IMR-90 (cell line): Measurements from ENCODE around the gene FKBP1B. TPM values are rescaled to one million over a fixed set of nuclear protein-coding genes. Genes with fewer than 3 reads are reported as not detected.

Experiments used
- ATAC-seq: fragments of 200-7000 bp; cut with Tn5 transposase; 2 replicates; pipeline ENCODE4 v1.9.1; 2020; ENCODE audit warnings: low read depth, mild to moderate bottlenecking, moderate library complexity
- BruUV-seq: library from RNA; stranded (reverse); fragments of 400-500 nt; replicated peaks from 2 replicates; lab custom pipeline; 2021; lab: Mats Ljungman, UMichigan
- CTCF ChIA-PET: fragments of 300-600 bp; formaldehyde crosslinking; extraction: SDS; loops from one replicate; lab custom pipeline; 2021; ENCODE audit warnings: antibody characterized with exemption; lab: Yijun Ruan, JAX
- POLR2A ChIA-PET: fragments of 300-600 bp; sonication (Branson Sonifier 250); formaldehyde crosslinking; loops from one replicate; lab custom pipeline; 2022; ENCODE audit warnings: antibody characterized with exemption; ENCODE audit not compliant: unreplicated experiment; lab: Charles Lee
- DNase-seq: peaks from one replicate; pipeline ENCODE4 v3.0.0; 2013
- H2AFZ ChIP-seq: replicated peaks from 2 replicates; pipeline ENCODE3; 2013; ENCODE audit warnings: low read length, mild to moderate bottlenecking; ENCODE audit not compliant: poor library complexity
- H2AK5ac ChIP-seq: 2 replicates; pipeline ENCODE4 v1.6.1; 2013; ENCODE audit warnings: low read depth, low read length, inconsistent platforms
- H2AK9ac ChIP-seq: replicated peaks from 2 replicates; pipeline ENCODE3; 2013; ENCODE audit warnings: mild to moderate bottlenecking, low read depth, low read length, moderate library complexity; ENCODE audit not compliant: poor library complexity
- H2BK120ac ChIP-seq: 2 replicates; pipeline ENCODE4 v1.6.1; 2013; ENCODE audit warnings: low read depth, low read length, inconsistent platforms
- H2BK15ac ChIP-seq: 3 replicates; pipeline ENCODE4 v1.6.1; 2013; ENCODE audit warnings: low read depth, low read length, inconsistent platforms
- H2BK20ac ChIP-seq: 2 replicates; pipeline ENCODE4 v1.6.1; 2013; ENCODE audit warnings: low read depth, mild to moderate bottlenecking, inconsistent platforms, low read length, moderate library complexity
- H2BK5ac ChIP-seq: 2 replicates; pipeline ENCODE4 v1.6.1; 2013; ENCODE audit warnings: mild to moderate bottlenecking, low read depth, low read length, inconsistent platforms; ENCODE audit not compliant: poor library complexity, severe bottlenecking
- H3K14ac ChIP-seq: replicated peaks from 2 replicates; pipeline ENCODE4 v1.6.1; 2013; ENCODE audit warnings: low read depth, low read length, inconsistent platforms
- H3K18ac ChIP-seq: 2 replicates; pipeline ENCODE4 v1.6.1; 2013; ENCODE audit warnings: low read depth, low read length, control low read depth
- H3K23ac ChIP-seq: 2 replicates; pipeline ENCODE4 v1.6.1; 2013; ENCODE audit warnings: low read depth, low read length, inconsistent platforms
- H3K27ac ChIP-seq: 2 replicates; pipeline ENCODE4 v1.5.1; 2013; ENCODE audit warnings: mild to moderate bottlenecking, control low read depth, low read length; ENCODE audit not compliant: insufficient read depth
- H3K27me3 ChIP-seq: 2 replicates; pipeline ENCODE4 v1.6.1; 2013; ENCODE audit warnings: low read length; ENCODE audit not compliant: control insufficient read depth, insufficient read depth
- H3K36me3 ChIP-seq: 2 replicates; pipeline ENCODE4 v1.6.1; 2013; ENCODE audit warnings: low read length, mixed read lengths; ENCODE audit not compliant: control insufficient read depth, insufficient read depth
- H3K4ac ChIP-seq: 2 replicates; pipeline ENCODE4 v1.6.1; 2013; ENCODE audit warnings: low read depth, low read length, inconsistent platforms
- H3K4me1 ChIP-seq: 2 replicates; pipeline ENCODE4 v1.6.1; 2013; ENCODE audit warnings: low read length, mixed read lengths; ENCODE audit not compliant: control insufficient read depth, insufficient read depth
- H3K4me2 ChIP-seq: 2 replicates; pipeline ENCODE4 v1.6.1; 2013; ENCODE audit warnings: low read depth, mild to moderate bottlenecking, control low read depth, low read length, moderate library complexity
- H3K4me3 ChIP-seq: 2 replicates; pipeline ENCODE4 v1.5.1; 2013; ENCODE audit warnings: low read depth, mild to moderate bottlenecking, control low read depth, low read length, moderate library complexity; ENCODE audit not compliant: insufficient read depth
- H3K56ac ChIP-seq: 2 replicates; pipeline ENCODE4 v1.6.1; 2013; ENCODE audit warnings: low read length, inconsistent platforms; ENCODE audit not compliant: insufficient read depth; ENCODE audit errors: extremely low read depth
- H3K79me1 ChIP-seq, 2 experiments: 2 replicates each; pipeline ENCODE4 v1.6.1; 2013; ENCODE audit warnings: low read length in 2 of 2, inconsistent platforms in 1 of 2, low read depth in 1 of 2
- H3K9ac ChIP-seq: 2 replicates; pipeline ENCODE4 v1.6.1; 2013; ENCODE audit warnings: low read depth, low read length, control low read depth
- H3K9me1 ChIP-seq: 2 replicates; pipeline ENCODE4 v1.6.1; 2013; ENCODE audit warnings: low read length, inconsistent platforms; ENCODE audit not compliant: insufficient read depth
- H3K9me3 ChIP-seq: 2 replicates; pipeline ENCODE4 v1.6.1; 2013; ENCODE audit warnings: low read length; ENCODE audit not compliant: control insufficient read depth, insufficient read depth
- H4K20me1 ChIP-seq: 2 replicates; pipeline ENCODE4 v1.6.1; 2013; ENCODE audit warnings: low read length, inconsistent platforms; ENCODE audit not compliant: insufficient read depth
- H4K5ac ChIP-seq: 2 replicates; pipeline ENCODE4 v1.6.1; 2013; ENCODE audit warnings: mild to moderate bottlenecking, low read depth, low read length, control low read depth
- H4K8ac ChIP-seq, 2 experiments: 2 replicates each; pipeline ENCODE4 v1.6.1; 2013; ENCODE audit warnings: low read depth in 2 of 2, low read length in 2 of 2, control low read depth in 1 of 2, inconsistent platforms in 1 of 2
- H4K91ac ChIP-seq: 2 replicates; pipeline ENCODE4 v1.6.1; 2013; ENCODE audit warnings: low read depth, low read length, inconsistent platforms; ENCODE audit not compliant: insufficient read depth
- BHLHE40 ChIP-seq: fragments of 150-350 bp; IDR thresholded peaks from 2 replicates; pipeline ENCODE4 v1.6.1; 2016; ENCODE audit warnings: mild to moderate bottlenecking, low read depth, low read length
- CEBPB ChIP-seq: IDR thresholded peaks from 2 replicates; pipeline ENCODE4 v1.6.1; 2012; ENCODE audit warnings: low read depth, low read length, improper control_type of control experiment
- CHD1 ChIP-seq: IDR thresholded peaks from 2 replicates; pipeline ENCODE4 v1.6.1; 2012; ENCODE audit warnings: low read depth, low read length, improper control_type of control experiment
- FOS ChIP-seq: fragments of 150-350 bp; IDR thresholded peaks from 2 replicates; pipeline ENCODE4 v1.6.1; 2016; ENCODE audit warnings: low read depth, low read length
- MAFK ChIP-seq: IDR thresholded peaks from 2 replicates; pipeline ENCODE4 v1.6.1; 2012; ENCODE audit warnings: low read depth, low read length, improper control_type of control experiment
- MAZ ChIP-seq: IDR thresholded peaks from 2 replicates; pipeline ENCODE4 v1.6.1; 2012; ENCODE audit warnings: low read depth, mild to moderate bottlenecking, low read length, improper control_type of control experiment, moderate library complexity, borderline replicate concordance
- MXI1 ChIP-seq: IDR thresholded peaks from 2 replicates; pipeline ENCODE4 v1.6.1; 2012; ENCODE audit warnings: low read depth, mild to moderate bottlenecking, low read length, moderate library complexity, borderline replicate concordance
- NFE2L2 ChIP-seq: fragments of 150-350 bp; IDR thresholded peaks from 2 replicates; pipeline ENCODE4 v1.6.1; 2016; ENCODE audit warnings: low read depth, mild to moderate bottlenecking, low read length
- POLR2A ChIP-seq: IDR thresholded peaks from 2 replicates; pipeline ENCODE4 v1.6.1; 2012; ENCODE audit warnings: mild to moderate bottlenecking, low read depth, low read length
- RCOR1 ChIP-seq: IDR thresholded peaks from 2 replicates; pipeline ENCODE4 v1.6.1; 2012; ENCODE audit warnings: mild to moderate bottlenecking, low read length, improper control_type of control experiment; ENCODE audit not compliant: insufficient replicate concordance
- RFX5 ChIP-seq: IDR thresholded peaks from 2 replicates; pipeline ENCODE4 v1.8.0; 2012; ENCODE audit warnings: low read depth, mild to moderate bottlenecking, low read length, moderate library complexity
- SMC3 ChIP-seq: fragments of 150-350 bp; IDR thresholded peaks from 2 replicates; pipeline ENCODE4 v1.6.1; 2016; ENCODE audit warnings: low read depth, mild to moderate bottlenecking, antibody characterized with exemption, low read length, moderate library complexity
- WGBS, 2 experiments: methylation state at CpG; one replicate each; pipeline versions ENCODE4 v1.1.5 to v1.1.7; 2013; ENCODE audit warnings: missing lambda C conversion rate in 2 of 2; ENCODE audit not compliant: insufficient read length in 1 of 2; ENCODE audit errors: extremely low coverage in 2 of 2; 5-methylcytosine and 5-hydroxymethylcytosine counted together
- dilution Hi-C: fragments of 300-500 bp; cut with HindIII; formaldehyde crosslinking; loops from one replicate; pipeline ENCODE4 v1.14.3; 2018; ENCODE audit warnings: low sequenced_read_pairs; ENCODE audit not compliant: unreplicated experiment
- in situ Hi-C: fragments of 300-500 bp; cut with MboI; formaldehyde crosslinking; loops from 3 replicates; pipeline ENCODE4 v1.14.3; 2019; ENCODE audit warnings: low sequenced_read_pairs, inconsistent platforms, mixed read lengths
- intact Hi-C: fragments of 100-400 bp; cut with micrococcal nuclease; formaldehyde crosslinking; loops from 2 replicates; pipeline ENCODE4 v1.10.0; 2022
- polyA plus RNA-seq, 3 experiments: library from polyadenylated mRNA; depleted of rRNA; stranded (reverse); fragments of >200 nt; gene quantifications; 2 replicates each; pipeline ENCODE4 v1.2.3, GENCODE V29; 2012; ENCODE audit warnings: low replicate concordance in 1 of 3
- total RNA-seq: library from RNA; depleted of rRNA; stranded (reverse); fragments of >200 nt; gene quantifications from 2 replicates; pipeline ENCODE4 v1.2.3, GENCODE V29; 2012
- TF ChIP-seq, protein P1 (sequence below): fragments of 150-350 bp; IDR thresholded peaks from 2 replicates; pipeline ENCODE4 v1.6.1; 2016; ENCODE audit warnings: low read depth, mild to moderate bottlenecking, low read length, moderate library complexity, borderline replicate concordance
- TF ChIP-seq, protein P2 (sequence below): conservative IDR thresholded peaks from 2 replicates; pipeline ENCODE4 v1.5.1; 2012; ENCODE audit warnings: mild to moderate bottlenecking, low read depth, low read length, improper control_type of control experiment
- TF ChIP-seq, protein P3 (sequence below): fragments of 150-350 bp; IDR thresholded peaks from 2 replicates; pipeline ENCODE4 v1.6.1; 2017; ENCODE audit warnings: mild to moderate bottlenecking, antibody characterized with exemption, low read length, low read depth

The FKBP1B gene
- total and polyA plus RNA-seq, 2 of the 4 experiments (the other 2 are of a cell fraction), result 10.2 to 15.1 TPM

DNA sequence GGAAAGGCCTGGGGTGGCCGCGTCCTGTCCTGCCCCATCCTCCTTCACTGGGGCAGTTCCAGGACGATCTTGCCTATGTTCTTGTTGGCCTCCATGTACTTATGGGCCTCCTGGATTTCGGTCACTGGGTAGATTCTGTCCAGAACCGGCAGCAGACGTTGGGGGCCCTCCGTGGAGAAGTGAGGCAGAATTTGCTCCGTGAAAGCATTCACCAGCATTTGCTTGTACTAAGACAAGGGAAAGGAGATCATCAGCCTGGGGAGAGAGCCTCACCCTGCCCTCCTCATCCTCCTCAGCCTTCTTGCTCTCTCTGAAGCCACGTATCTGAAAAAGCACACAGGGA is 28.0 kb downstream of the FKBP1B start:
- WGBS, 2 experiments, result 27% methylated on average over 4 of the region's 9 CpGs; no CpG with 5 or more reads in 1 of the 2 experiments
- peaks cover 3% of the 10 kb centered on the region; the same call in 1 of the 2 replicates for H3K4me1 ChIP-seq
- H3K27ac ChIP-seq, result peak overlapping the region; percentile 40; the same call in 1 of the 2 replicates

More for the DNA sequence above, 28.0 kb downstream of the FKBP1B start:
- Histone ChIP-seq H3K9me1 (no peaks in the 10 kb centered on the region; the same call in 1 of the 2 replicates), H2BK15ac (no peak overlapping the region), H3K4me2 (peak overlapping the region; percentile 69), H3K79me1 (peaks cover 14 to 40% of the 10 kb centered on the region in 2 experiments; a peak in 3 of 4 replicates), H2BK20ac (no peak overlapping the region), H2AK9ac (peak overlapping the region; percentile 96), H3K4me3 (peak overlapping the region; percentile 73), H2BK5ac (no peak overlapping the region), H4K5ac (peak overlapping the region; percentile 85), H4K20me1 (no peaks in the 10 kb centered on the region; the same call in 1 of the 2 replicates), H3K23ac (0 out of 2 replicates have a peak overlapping the region, but pooled peaks have one; percentile 31), H2AFZ (peak overlapping the region; percentile 91), H3K4ac (peak overlapping the region; percentile 36), H3K18ac (no peak overlapping the region), H3K27me3 (no peaks in the 10 kb centered on the region), H3K9ac (peak overlapping the region; percentile 44), H4K91ac (no peak overlapping the region; the same call in 1 of the 2 replicates), H2AK5ac (0 out of 2 replicates have a peak overlapping the region, but pooled peaks have one; percentile 5), H3K14ac (peak overlapping the region; percentile 47; the same call in 1 of the 2 replicates), H3K36me3 (peaks cover 15% of the 10 kb centered on the region), H3K9me3 (no peaks in the 10 kb centered on the region), H2BK120ac (no peak overlapping the region), H4K8ac (peak overlapping the region; percentile 63 to 77), H3K56ac (no peak overlapping the region)
- dilution Hi-C loops, result no loop called here
- no peak for DNase-seq
- CTCF ChIA-PET, result no interaction called here
- no peak for ATAC-seq
- in situ Hi-C loops, result loop anchor here (10.0 kb wide), 1 partner anchor 253 kb away; no protein-coding TSS in a partner anchor
- no peak for TF ChIP-seq RFX5
- TF ChIP-seq FOS, result no peak
- TF ChIP-seq, protein P1, sequence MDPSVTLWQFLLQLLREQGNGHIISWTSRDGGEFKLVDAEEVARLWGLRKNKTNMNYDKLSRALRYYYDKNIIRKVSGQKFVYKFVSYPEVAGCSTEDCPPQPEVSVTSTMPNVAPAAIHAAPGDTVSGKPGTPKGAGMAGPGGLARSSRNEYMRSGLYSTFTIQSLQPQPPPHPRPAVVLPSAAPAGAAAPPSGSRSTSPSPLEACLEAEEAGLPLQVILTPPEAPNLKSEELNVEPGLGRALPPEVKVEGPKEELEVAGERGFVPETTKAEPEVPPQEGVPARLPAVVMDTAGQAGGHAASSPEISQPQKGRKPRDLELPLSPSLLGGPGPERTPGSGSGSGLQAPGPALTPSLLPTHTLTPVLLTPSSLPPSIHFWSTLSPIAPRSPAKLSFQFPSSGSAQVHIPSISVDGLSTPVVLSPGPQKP, result no peak
- no peak for TF ChIP-seq RCOR1
- no peak for TF ChIP-seq SMC3
- no peak for TF ChIP-seq CEBPB
- TF ChIP-seq POLR2A, result no peak
- no peak for TF ChIP-seq BHLHE40
- no peak for TF ChIP-seq MXI1
- TF ChIP-seq, protein P2, sequence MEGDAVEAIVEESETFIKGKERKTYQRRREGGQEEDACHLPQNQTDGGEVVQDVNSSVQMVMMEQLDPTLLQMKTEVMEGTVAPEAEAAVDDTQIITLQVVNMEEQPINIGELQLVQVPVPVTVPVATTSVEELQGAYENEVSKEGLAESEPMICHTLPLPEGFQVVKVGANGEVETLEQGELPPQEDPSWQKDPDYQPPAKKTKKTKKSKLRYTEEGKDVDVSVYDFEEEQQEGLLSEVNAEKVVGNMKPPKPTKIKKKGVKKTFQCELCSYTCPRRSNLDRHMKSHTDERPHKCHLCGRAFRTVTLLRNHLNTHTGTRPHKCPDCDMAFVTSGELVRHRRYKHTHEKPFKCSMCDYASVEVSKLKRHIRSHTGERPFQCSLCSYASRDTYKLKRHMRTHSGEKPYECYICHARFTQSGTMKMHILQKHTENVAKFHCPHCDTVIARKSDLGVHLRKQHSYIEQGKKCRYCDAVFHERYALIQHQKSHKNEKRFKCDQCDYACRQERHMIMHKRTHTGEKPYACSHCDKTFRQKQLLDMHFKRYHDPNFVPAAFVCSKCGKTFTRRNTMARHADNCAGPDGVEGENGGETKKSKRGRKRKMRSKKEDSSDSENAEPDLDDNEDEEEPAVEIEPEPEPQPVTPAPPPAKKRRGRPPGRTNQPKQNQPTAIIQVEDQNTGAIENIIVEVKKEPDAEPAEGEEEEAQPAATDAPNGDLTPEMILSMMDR, result no peak
- TF ChIP-seq CHD1, result no peak
- TF ChIP-seq NFE2L2, result no peak
- TF ChIP-seq, protein P3, sequence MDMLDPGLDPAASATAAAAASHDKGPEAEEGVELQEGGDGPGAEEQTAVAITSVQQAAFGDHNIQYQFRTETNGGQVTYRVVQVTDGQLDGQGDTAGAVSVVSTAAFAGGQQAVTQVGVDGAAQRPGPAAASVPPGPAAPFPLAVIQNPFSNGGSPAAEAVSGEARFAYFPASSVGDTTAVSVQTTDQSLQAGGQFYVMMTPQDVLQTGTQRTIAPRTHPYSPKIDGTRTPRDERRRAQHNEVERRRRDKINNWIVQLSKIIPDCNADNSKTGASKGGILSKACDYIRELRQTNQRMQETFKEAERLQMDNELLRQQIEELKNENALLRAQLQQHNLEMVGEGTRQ, result no peak
- no peak for TF ChIP-seq MAZ
- TF ChIP-seq MAFK, result no peak
- intact Hi-C loops, result no loop called here
- POLR2A ChIA-PET, result no interaction called here
- BruUV-seq, result no TSS peak
